Femur (tissue), 1 donor: ENCODE measurements around the gene FOXD4L6.
"Not testable (repeated sequence)": the region's sequence is repeated elsewhere in the genome, so short reads cannot be mapped to it uniquely, and the experiment has no call there.

Experiments
- DNase-seq: peaks from one replicate; pipeline ENCODE4 v3.0.0-alpha.2; 2017

Gene FOXD4L6

GRCh38 chr9:41098759-41099158 is 29.7 kb downstream of the FOXD4L6 start:
- DNase-seq, result not testable (repeated sequence)

DNA sequence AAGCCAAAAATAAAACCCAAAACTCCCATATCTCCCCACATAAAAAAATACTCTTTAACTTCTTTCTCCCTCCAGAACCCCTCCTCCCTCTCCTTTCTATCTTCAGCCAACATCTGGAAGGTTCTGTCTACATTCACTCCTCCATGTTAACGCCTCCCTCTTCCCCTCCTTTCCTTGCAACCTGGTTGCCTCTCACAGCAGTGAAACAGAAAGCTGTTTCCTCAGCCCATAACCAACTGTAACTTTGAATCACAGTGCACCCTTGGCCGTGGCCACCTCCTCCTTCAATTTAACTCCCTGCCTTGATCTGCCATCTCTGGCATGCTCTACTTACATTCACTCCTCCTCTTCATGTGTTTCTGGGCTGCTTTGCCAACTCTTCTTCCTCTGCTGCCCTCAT is 33.4 kb downstream of the FOXD4L6 start:
- DNase-seq, result not testable (repeated sequence)

- not testable (repeated sequence) for DNase-seq
These were observed 34.3 kb downstream of the FOXD4L6 start for GRCh38 chr9:41094010-41094773.

DNA sequence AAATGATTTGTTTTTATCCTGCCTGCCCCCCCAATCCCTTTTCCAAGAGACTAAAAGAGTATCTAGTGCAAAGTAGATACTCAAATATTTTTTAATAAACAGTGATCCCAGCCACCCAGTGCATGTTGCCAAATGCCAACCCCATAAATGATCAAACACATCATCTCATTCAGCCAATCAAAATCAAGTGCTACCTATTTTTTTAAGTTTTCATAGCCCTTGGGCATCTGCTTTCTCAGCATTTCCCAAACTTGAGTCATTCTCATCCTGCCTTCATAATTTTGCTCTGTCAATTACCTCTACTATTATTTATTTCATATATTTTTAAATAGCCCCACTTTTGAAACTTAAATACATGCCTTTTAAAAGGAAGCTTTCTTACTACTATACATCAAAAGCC is 37.6 kb downstream of the FOXD4L6 start:
- DNase-seq, result not testable (repeated sequence)

- DNase-seq, result not testable (repeated sequence)
These were observed 38.1 kb downstream of the FOXD4L6 start for GRCh38 chr9:41090386-41090785.

DNA sequence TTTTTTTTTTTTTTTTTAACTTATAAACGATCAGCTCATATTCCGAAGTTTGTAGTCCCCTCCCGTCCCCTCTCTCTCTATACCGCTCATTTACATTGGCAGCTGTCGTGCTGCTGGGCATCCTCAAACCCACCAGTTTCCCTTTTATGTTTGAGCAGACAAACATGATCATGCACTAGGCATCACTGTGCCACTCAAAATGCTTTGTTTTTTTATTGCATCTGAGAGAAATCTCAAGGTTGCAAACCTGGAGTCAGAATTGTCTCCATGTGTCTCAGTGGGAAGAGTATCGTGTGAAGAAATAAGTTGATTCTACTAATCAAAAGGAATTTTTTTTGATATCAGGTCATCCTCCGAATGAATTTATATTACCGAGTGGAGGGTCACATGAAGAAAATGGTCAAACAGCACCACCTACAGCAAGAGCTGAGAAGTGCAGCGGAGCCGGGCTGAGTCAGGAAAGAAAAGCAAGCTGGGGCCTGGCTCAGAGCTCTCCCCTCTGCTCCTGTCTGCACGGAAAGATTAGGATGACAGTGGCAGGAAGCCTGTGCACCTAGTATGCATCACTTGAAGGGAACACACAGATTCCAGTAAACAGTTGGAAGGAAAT is 39.9 kb downstream of the FOXD4L6 start:
- DNase-seq, result not testable (repeated sequence)

- DNase-seq, result not testable (repeated sequence)
These were observed 40.6 kb downstream of the FOXD4L6 start for GRCh38 chr9:41087929-41088328.

GRCh38 chr9:41087157-41087780 is 41.2 kb downstream of the FOXD4L6 start:
- peak; percentile 17 for DNase-seq

DNA sequence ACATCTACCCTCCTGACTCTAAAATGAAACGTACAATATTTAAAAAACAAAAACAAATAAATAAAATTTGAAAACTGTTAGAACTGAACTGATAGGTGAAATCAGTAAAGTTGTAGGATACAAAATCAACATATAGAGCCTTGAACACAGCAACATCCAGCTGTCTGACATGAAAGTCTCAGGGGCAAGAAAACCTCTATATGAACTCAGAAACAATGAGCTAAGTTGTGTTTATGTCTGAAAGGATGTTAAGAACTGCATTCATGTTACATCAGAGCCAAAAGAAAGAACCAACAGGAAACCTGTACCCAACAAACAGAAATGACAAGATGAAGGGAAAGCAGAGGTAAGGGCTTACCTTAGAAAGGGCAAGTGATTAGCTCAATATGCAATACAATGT is 41.8 kb downstream of the FOXD4L6 start:
- not testable (repeated sequence) for DNase-seq

DNA sequence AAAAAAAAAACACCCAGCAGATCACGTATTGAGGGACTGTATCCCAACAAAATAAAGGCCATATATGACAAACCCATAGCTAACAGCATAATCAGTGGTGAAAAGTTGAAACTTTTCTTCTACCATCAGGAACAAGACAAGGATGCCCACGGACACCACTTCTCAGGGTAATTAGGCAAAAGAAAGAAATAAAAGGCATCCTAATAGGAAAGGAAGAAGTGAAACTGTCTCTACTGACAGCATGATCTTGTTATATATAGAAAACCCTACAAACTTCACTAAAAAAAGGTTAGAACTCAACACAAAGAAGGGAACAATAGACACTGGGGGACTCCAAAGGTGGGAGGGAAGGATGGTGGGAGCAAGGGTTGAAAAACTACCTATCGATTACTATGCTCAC is 42.3 kb downstream of the FOXD4L6 start:
- DNase-seq, result not testable (repeated sequence)

DNA sequence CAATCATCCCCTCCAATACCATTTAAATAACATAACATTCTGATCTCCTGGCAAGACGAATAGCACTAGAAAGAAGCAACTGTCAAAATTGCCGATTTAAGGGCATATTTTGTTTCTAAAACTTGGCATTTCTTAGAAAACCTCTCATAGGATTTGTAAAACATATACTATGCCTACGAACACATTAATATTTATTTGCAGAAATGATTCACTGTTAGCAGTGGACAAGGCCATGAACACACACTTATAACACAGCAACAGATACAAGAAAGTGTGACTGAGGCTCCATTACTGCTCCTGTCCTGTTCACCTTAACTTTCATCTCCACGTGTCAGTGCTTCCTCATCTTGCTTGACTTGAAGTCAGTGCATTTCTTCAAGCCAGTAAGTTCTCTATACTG is 46.1 kb downstream of the FOXD4L6 start:
- DNase-seq, result not testable (repeated sequence)

DNA sequence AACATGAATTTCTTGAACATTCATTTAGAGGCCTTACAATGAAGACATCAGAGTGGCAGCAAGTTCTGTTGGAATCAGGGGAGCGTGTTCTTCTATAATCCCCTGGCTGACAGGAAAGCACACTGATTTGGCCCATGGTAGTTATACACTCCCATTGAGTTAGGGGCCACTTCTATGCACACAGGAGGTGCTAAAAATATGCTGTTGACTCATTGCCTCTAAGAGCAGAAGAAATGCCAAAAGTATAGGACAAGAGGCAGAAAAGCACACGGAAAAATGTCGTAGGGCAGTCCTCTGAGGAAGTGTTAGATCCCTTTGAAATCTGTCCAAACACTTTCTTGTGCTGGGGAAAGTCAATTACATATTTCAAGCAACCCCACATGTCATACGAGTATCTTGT is 49.0 kb downstream of the FOXD4L6 start:
- not testable (repeated sequence) for DNase-seq

GRCh38 chr9:41077586-41077985 is 50.9 kb downstream of the FOXD4L6 start:
- not testable (repeated sequence) for DNase-seq
